HG03460 (cell line): ENCODE measurements around the gene CAPN3.

ENCODE experiments used
- ATAC-seq: cut with Tn5 transposase; IDR thresholded peaks from one replicate; pipeline ENCODE4 v1.9.1; 2021; ENCODE audit not compliant: unreplicated experiment

The CAPN3 gene

GRCh38 chr15:42449770-42450424 lies 90.6 kb downstream of the CAPN3 start:
- no peak for ATAC-seq

- ATAC-seq: no peak
These were observed 91.1 kb downstream of the CAPN3 start for GRCh38 chr15:42450425-42450790.

GRCh38 chr15:42453826-42454225 lies 94.5 kb downstream of the CAPN3 start:
- ATAC-seq: no peak

- ATAC-seq: no peak
These were observed 97.2 kb downstream of the CAPN3 start for GRCh38 chr15:42456531-42456930.

GRCh38 chr15:42456971-42457370 lies 97.7 kb downstream of the CAPN3 start:
- no peak for ATAC-seq

- peak; percentile 78 for ATAC-seq
These were observed 98.4 kb downstream of the CAPN3 start for GRCh38 chr15:42457445-42458442.

- ATAC-seq: no peak
These were observed 102.0 kb downstream of the CAPN3 start for GRCh38 chr15:42461261-42461660.
